H1 (cell line): ENCODE data around the gene RAB41. TPM values are rescaled to one million over a fixed set of nuclear protein-coding genes. Genes with fewer than 3 reads are reported as not detected.

Experiments
- JUND ChIP-seq: IDR thresholded peaks from 2 replicates; pipeline ENCODE4 v1.6.1; 2011; ENCODE audit warnings: mild to moderate bottlenecking, improper control_type of control experiment, low read length
- POU5F1 ChIP-seq: IDR thresholded peaks from 2 replicates; pipeline ENCODE4 v1.6.1; 2011; ENCODE audit warnings: low read depth, mild to moderate bottlenecking, low read length, moderate library complexity
- polyA plus RNA-seq, 7 experiments: library from polyadenylated mRNA; depleted of rRNA in 3 of 7; stranded (reverse) in 5 of 7; unstranded in 2 of 7; fragments of >200 nt in 5 of 7; fragments of 200-250 nt in 2 of 7; gene quantifications; 1 replicate in 5 of 7; 2 replicates in 1 of 7; 4 replicates in 1 of 7; pipeline versions ENCODE4 v1.2.1 to v1.2.3, GENCODE V29; 2011 to 2013; ENCODE audit warnings: missing spikeins in 2 of 7, mixed read lengths in 2 of 7
- total RNA-seq: library from RNA; stranded (reverse); fragmentation: NEBNext Ultra II Directional; extraction: Animal tissue kit (Norgen Biotek cat#: 25700); gene quantifications from 2 replicates; pipeline ENCODE4 v1.2.1, GENCODE V29; 2021

The RAB41 gene
- total and polyA plus RNA-seq, 2 of the 8 experiments (the other 6 are each of a cell fraction or from before 2014, with no cell fraction given) = not detected

DNA sequence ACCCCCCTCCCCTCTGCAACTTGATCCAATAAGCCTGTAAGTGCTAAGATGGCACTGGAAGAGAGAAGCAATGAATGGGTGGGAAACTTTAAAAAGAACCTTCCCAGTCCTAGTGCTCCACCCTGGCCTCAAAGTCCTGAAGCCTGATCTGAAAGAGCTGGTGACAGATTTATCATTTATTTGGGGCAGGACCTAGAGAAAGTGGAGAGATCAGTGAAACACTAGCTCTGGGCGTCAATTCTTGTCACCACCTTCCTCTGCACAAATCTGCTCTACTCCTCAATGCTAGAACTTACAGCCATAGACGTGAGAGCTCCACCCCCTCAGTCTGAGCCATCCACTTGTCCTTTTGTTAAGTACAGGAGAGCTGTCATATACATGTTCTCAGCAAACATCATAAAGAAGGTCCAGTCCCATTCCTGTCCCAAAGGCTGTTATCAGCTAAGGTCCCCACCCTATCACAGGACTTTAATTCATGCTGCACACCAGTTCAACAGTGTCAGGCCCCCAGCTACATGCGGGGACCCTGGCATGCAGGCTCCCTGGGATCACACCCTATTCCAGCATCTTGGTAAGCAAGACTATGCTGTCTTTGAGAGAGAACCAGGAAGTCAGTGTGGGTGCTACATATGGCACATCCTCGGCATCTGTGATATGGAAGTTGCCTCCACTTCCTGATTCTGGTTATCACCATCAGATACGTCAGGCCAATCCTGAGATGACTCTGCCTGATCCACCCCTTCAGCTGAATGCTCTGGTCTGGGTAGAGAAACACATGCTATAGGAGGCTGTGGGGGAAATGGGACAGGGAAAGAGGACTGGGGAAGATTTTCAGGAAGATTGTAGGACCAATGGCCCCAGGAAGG is 24.3 kb upstream of the RAB41 start (continued):
- TF ChIP-seq JUND = no peak
- no peak for TF ChIP-seq POU5F1
